HG03025 (cell line): ENCODE measurements around the gene CPXM2.

ENCODE experiments used
- ATAC-seq: cut with Tn5 transposase; IDR thresholded peaks from one replicate; pipeline ENCODE4 v1.9.1; 2021; ENCODE audit warnings: mild to moderate bottlenecking, moderate library complexity; ENCODE audit not compliant: unreplicated experiment, low FRiP score

CPXM2 gene

GRCh38 chr10:123906296-123906695, 14.7 kb upstream of the CPXM2 start:
- ATAC-seq = no peak

- ATAC-seq = no peak
These were observed 13.3 kb upstream of the CPXM2 start for GRCh38 chr10:123904834-123905409.

GRCh38 chr10:123903621-123904020, 12.0 kb upstream of the CPXM2 start:
- ATAC-seq = no peak

- no peak for ATAC-seq
These were observed 10.0 kb upstream of the CPXM2 start for GRCh38 chr10:123901621-123902020.

GRCh38 chr10:123897146-123897545, 5.5 kb upstream of the CPXM2 start:
- ATAC-seq = no peak

GRCh38 chr10:123896246-123896927, 4.8 kb upstream of the CPXM2 start:
- ATAC-seq = no peak

- ATAC-seq = no peak
These were observed 2.0 kb upstream of the CPXM2 start for GRCh38 chr10:123893651-123894050.

- ATAC-seq = no peak
These were observed 857 bp downstream of the CPXM2 start for GRCh38 chr10:123890756-123891143.

GRCh38 chr10:123890226-123890625, 1.4 kb downstream of the CPXM2 start:
- ATAC-seq = no peak

- no peak for ATAC-seq
These were observed 1.8 kb downstream of the CPXM2 start for GRCh38 chr10:123889821-123890220.

GRCh38 chr10:123888751-123889150, 2.9 kb downstream of the CPXM2 start:
- ATAC-seq = no peak

GRCh38 chr10:123888256-123888655, 3.4 kb downstream of the CPXM2 start:
- ATAC-seq = no peak

GRCh38 chr10:123886292-123886691, 5.3 kb downstream of the CPXM2 start:
- no peak for ATAC-seq

- ATAC-seq = no peak
These were observed 6.0 kb downstream of the CPXM2 start for GRCh38 chr10:123885406-123886170.

- no peak for ATAC-seq
These were observed 6.7 kb downstream of the CPXM2 start for GRCh38 chr10:123884907-123885381.

GRCh38 chr10:123884351-123884906, 7.2 kb downstream of the CPXM2 start:
- no peak for ATAC-seq

GRCh38 chr10:123883673-123884320, 7.8 kb downstream of the CPXM2 start:
- no peak for ATAC-seq

GRCh38 chr10:123882681-123883445, 8.7 kb downstream of the CPXM2 start:
- no peak for ATAC-seq

GRCh38 chr10:123882177-123882576, 9.4 kb downstream of the CPXM2 start:
- no peak for ATAC-seq

- ATAC-seq = no peak
These were observed 11.9 kb downstream of the CPXM2 start for GRCh38 chr10:123879606-123880257.
